NB4 (cell line): ENCODE measurements around the gene MRPS31.

ENCODE experiments used
- MAX ChIP-seq: IDR thresholded peaks from 2 replicates; pipeline ENCODE4 v1.6.1; 2011; ENCODE audit warnings: low read depth, low read length
- MYC ChIP-seq: IDR thresholded peaks from 2 replicates; pipeline ENCODE4 v1.6.1; 2011; ENCODE audit warnings: low read depth, low read length
- POLR2A ChIP-seq: IDR thresholded peaks from 2 replicates; pipeline ENCODE4 v1.6.1; 2011; ENCODE audit warnings: mild to moderate bottlenecking; ENCODE audit not compliant: insufficient read length; ENCODE audit errors: extremely low read depth
- TF ChIP-seq, protein P1 (sequence below): IDR thresholded peaks from one replicate; pipeline ENCODE4 v1.5.1; 2012; ENCODE audit warnings: low read depth, low read length

DNA sequence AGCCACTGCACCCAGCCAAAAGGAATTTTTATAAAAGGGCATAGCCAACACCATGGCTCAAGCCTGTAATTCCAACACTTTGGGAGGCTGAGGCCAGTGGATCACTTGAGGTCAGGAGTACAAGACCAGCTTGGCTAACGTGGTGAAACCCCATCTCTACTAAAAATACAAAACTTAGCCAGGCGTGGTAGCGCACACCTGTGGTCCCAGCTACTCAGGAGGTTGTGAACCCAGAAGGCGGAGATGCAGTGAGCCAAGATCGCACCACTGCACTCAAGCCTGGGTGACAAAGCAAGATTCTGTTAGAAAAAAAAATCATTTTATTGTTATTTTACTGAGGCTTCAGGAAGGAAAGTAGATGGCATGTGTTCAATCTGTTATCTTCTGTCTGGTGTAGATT, 73.3 kb downstream of the MRPS31 start:
- TF ChIP-seq POLR2A: no peak
- TF ChIP-seq, protein P1, sequence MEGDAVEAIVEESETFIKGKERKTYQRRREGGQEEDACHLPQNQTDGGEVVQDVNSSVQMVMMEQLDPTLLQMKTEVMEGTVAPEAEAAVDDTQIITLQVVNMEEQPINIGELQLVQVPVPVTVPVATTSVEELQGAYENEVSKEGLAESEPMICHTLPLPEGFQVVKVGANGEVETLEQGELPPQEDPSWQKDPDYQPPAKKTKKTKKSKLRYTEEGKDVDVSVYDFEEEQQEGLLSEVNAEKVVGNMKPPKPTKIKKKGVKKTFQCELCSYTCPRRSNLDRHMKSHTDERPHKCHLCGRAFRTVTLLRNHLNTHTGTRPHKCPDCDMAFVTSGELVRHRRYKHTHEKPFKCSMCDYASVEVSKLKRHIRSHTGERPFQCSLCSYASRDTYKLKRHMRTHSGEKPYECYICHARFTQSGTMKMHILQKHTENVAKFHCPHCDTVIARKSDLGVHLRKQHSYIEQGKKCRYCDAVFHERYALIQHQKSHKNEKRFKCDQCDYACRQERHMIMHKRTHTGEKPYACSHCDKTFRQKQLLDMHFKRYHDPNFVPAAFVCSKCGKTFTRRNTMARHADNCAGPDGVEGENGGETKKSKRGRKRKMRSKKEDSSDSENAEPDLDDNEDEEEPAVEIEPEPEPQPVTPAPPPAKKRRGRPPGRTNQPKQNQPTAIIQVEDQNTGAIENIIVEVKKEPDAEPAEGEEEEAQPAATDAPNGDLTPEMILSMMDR: no peak
- TF ChIP-seq MYC: no peak
- no peak for TF ChIP-seq MAX
